ENCODE results near the gene MEOX2.

The MEOX2 gene

GRCh38 chr7:15607529-15608210 lies 78.8 kb downstream of the MEOX2 start:
- DNase-seq = no peak

GRCh38 chr7:15606561-15606960 lies 79.9 kb downstream of the MEOX2 start:
- no peak for DNase-seq

GRCh38 chr7:15604166-15604565 lies 82.3 kb downstream of the MEOX2 start:
- DNase-seq = no peak

GRCh38 chr7:15603124-15603523 lies 83.4 kb downstream of the MEOX2 start:
- DNase-seq = peak; percentile 2

GRCh38 chr7:15602236-15602635 lies 84.2 kb downstream of the MEOX2 start:
- DNase-seq = peak; percentile 10

DNA sequence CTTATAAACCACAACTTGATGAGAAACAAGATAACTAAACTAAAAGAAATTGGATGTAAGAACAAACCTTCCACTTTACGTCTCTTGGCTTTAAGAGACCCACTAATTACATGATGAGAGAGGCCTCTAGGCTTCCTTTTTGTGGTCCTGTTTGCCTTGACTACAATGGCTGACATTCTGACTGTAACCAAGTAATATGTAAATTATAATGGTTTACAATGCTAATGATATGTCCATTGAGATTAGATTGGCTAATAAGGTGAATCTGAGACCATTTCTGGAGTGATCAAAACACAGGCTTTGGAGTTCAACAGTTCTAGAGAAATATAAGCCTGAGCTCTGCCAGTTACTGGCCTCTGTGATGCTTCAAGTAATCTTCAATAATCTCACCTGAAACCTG lies 85.3 kb downstream of the MEOX2 start:
- DNase-seq = no peak

DNA sequence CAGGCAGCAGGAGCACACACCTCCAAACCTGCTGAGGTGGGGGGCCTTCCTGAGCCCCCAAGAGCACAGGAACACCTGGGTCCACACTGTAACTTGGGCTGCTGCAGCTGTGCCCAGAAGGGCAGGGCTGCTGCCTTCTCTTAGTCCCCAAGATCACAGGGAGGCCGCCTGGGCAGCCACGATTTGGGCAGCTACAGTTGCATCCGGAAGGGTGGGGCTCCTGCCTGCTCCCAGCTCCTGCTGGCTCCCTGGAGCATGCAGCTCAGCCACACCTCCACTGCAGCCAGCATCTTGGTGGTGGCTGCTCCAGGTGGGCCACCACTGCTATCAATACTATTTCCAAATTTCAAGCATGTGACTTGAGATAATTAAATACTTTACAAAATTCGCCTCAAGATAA lies 86.2 kb downstream of the MEOX2 start:
- DNase-seq = no peak

DNA sequence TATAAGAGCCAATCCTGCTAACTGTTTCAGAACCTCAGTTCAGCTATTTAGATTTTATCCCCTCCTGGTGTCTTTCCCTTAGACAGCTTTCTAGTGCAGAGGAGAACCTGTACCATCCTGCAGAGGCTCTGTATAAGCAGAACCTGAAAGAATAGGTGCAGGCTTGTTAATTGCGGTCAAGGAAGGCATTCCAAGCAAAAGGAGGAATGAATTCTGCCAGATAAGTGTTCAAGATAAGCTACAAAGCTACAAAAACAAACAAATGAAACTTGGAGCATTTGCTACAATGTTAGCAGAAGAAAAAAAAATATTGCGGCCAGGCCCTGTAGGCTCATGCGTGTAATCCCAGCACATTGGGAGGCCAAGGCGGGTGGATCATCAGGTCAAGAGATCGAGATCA lies 92.0 kb downstream of the MEOX2 start:
- no peak for DNase-seq

- no peak for DNase-seq
Observed at GRCh38 chr7:15593382-15593781, 93.1 kb downstream of the MEOX2 start.

DNA sequence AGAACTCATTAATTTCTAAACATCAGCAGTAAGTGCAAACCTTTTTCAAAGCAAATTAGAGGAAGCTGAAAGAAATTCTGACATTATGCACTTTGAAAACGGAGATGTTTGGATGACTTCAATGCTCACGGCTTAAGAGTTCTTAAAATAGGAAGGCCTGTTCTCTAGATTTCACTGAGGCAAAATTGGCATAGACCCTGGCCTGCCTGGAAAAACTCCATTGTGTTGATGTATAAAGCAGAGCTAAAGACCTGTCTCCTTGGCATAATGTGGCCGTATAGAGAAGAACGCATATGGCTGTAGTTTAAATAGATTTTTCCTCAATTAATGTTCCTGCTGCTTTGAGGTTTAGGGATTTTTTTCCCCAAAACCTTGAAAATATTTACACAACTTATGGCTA lies 100.2 kb downstream of the MEOX2 start:
- no peak for DNase-seq

GRCh38 chr7:15584575-15584974 lies 101.9 kb downstream of the MEOX2 start:
- no peak for DNase-seq

DNA sequence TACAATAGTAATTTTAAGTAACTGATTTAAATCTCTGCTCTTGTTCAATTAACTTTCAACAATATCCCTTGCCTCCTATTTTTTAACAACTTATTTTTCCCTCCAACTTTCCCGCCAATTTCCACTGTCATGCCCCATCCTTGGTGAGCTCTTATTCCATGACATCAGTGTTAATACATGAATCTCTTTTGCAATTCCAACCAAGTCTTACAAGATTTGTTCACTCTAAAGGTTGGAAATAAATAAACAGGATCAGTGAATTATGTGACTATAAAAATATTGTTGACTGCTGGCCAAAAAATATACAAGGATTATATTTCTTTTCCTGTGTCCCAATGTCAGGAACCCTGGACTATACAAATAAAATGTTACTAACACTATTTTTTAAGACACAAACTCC lies 103.7 kb downstream of the MEOX2 start:
- no peak for DNase-seq

DNA sequence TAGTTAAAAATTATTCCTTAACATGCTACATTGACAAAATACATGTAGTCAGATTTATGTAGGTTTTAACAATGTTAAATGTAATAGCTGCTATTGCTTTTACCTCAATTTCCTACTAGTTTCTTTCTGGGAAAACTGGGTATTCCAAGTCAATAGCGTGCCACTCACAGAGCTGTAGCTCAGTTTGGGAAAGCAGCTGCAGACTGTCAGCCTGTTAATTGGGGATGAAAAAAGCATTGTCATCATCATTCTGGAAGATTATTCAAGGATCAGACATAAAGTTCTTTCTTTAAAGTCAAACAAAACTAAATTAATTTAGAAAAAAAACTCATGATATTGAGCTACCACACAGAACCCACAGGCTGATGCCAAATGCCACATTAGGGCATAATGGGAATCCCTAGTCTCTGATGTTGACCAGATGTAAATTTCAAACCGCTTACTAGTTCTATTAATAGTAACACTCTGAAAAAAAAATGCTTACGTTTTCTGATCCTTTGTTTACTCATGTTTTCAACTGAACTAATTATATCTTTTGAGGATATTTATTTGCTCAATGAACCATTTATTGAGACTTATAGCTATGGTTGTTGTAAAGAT lies 105.0 kb downstream of the MEOX2 start:
- no peak for DNase-seq

GRCh38 chr7:15580604-15581351 lies 105.7 kb downstream of the MEOX2 start:
- DNase-seq = no peak

GRCh38 chr7:15577600-15577999 lies 108.9 kb downstream of the MEOX2 start:
- no peak for DNase-seq

DNA sequence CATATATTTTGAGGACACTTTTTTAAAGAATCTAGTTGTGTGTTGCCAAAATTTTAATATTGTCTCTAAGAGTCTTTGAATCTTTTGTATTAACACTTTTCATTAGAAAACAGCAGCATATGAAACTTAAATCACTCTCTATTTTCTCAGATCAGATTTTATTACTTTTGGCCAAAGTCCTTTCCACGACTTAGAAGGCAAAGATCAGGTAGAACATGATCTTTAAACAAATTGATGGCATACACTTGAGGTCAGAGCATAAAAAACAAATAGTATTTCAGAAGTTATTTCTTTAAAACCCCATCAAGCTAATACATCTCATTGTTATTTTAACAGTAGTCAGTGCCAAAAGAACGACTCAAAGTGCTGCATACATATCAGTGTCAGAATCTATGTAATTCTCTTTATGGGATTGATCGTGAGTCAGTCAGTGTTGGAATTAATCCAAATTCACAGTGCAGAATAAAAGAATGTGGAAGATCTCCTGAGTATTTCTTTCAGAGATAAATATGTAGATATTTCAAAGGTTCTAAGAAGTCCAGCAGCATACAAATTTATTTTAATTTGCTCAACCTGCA lies 115.1 kb downstream of the MEOX2 start:
- DNase-seq = peak; percentile 46

- no peak for DNase-seq
Observed at GRCh38 chr7:15567652-15568051, 118.8 kb downstream of the MEOX2 start.

DNA sequence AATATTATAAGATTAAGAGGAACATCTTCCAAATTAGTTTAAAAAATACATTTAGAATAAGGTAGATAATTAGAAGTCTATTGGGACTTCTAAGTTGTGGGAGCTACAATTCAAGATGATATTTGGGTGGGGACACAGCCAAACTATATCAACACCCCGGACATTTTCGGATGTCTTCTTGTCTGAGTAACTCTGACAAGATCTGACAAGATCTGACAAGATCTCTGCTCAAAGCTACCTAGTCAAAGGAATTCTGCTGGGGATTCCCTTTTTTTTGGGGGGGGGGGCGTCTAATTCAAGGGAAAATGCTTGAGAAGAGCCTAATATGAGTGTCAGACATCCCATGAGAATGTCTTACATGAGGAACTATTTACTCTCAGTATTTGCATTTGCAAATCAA lies 119.4 kb downstream of the MEOX2 start:
- no peak for DNase-seq

- DNase-seq = no peak
Observed at GRCh38 chr7:15566476-15566875, 120.0 kb downstream of the MEOX2 start.

- DNase-seq = peak; percentile 18
Observed at GRCh38 chr7:15561835-15562234, 124.6 kb downstream of the MEOX2 start, which contains the start of gene AGMO. Gene AGMO, minus strand, starts transcription at chr7:15562015.
